ENCODE results near the gene GALNT10. TPM values are rescaled to one million over a fixed set of nuclear protein-coding genes. Genes with fewer than 3 reads are reported as not detected.

Gene GALNT10
- total and polyA plus RNA-seq, 2 of the 8 experiments (the other 6 are each of a cell fraction or from before 2014, with no cell fraction given) = 4.6 to 15.5 TPM

DNA sequence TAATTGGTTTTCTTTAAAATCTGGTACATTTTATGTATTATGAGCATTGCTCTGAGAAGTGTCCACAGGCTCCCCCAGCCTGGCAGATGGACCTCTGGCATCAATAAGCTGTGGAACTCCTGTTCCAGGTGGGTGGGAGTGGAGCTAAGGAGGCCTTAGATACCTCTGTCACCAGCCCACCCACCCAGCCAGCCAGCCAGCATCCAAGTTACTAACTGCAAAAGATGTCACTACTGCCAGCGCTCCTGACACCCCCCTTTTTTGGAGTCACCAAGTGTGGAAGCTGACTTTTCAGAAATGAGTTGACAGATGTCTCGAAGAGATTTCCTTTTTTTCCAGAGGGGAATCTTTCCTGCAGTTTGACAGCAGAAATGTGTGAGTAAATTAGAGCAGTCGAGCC is 111.2 kb downstream of the GALNT10 start:
- H4K5ac ChIP-seq (ENCODE audit: insufficient read length, low read depth, low read length) = no peak overlapping the region
- H3K36me3 ChIP-seq (ENCODE audit: control insufficient read depth in 2 of 4, insufficient read depth in 4 of 4, low read length in 3 of 4) = no peaks in the 10 kb centered on the region
- H2BK120ac ChIP-seq (replicated peaks; ENCODE audit: low read depth, low read length) = no peak overlapping the region
- H3K4me3 ChIP-seq (ENCODE audit: extremely low read depth in 1 of 4, insufficient read depth in 2 of 4, low read depth in 3 of 4, low read length in 4 of 4) = no peak overlapping the region
- H3K79me1 ChIP-seq (ENCODE audit: low read depth, low read length) = no peaks in the 10 kb centered on the region
- no peak overlapping the region for H4K8ac ChIP-seq (ENCODE audit: extremely low read depth, insufficient read depth, low read length)
- no peaks in the 10 kb centered on the region for H3K23me2 ChIP-seq (ENCODE audit: low read depth, low read length)
- H3K4me2 ChIP-seq (ENCODE audit: insufficient read depth in 1 of 2, low read depth in 2 of 2, low read length in 2 of 2) = no peak overlapping the region
- H4K91ac ChIP-seq (replicated peaks; ENCODE audit: insufficient read length, low read length) = no peak overlapping the region
- no peak overlapping the region for H3K14ac ChIP-seq (ENCODE audit: insufficient read length)
- H4K20me1 ChIP-seq (replicated peaks in 1 of 2; ENCODE audit: control insufficient read depth in 1 of 2, insufficient read depth in 2 of 2, low read length in 2 of 2) = no peaks in the 10 kb centered on the region
- no peaks in the 10 kb centered on the region for H3K79me2 ChIP-seq (ENCODE audit: control insufficient read depth in 1 of 2, insufficient read depth in 2 of 2, low read length in 2 of 2)
- no peak overlapping the region for H3K23ac ChIP-seq (ENCODE audit: insufficient read length)
- FAIRE-seq = no peak
- no peak overlapping the region for H2BK20ac ChIP-seq (ENCODE audit: low read length)
- H3K27me3 ChIP-seq (replicated peaks in 1 of 4; ENCODE audit: control insufficient read depth in 3 of 4, extremely low read depth in 1 of 4, insufficient read depth in 3 of 4, low read length in 3 of 4) = no peaks in the 10 kb centered on the region
- H2BK12ac ChIP-seq (ENCODE audit: low read depth, low read length) = no peak overlapping the region
- H3K4ac ChIP-seq (replicated peaks; ENCODE audit: insufficient read length, low read depth, low read length) = no peak overlapping the region
- ChIA-PET POLR2A (ENCODE audit: partially characterized antibody) (no interaction called here), CTCF (ENCODE audit: partially characterized antibody) (interaction anchor here (1.6 kb wide), 1 partner anchor 105 kb away, joined by 5 read pairs; no protein-coding TSS in a partner anchor)
- H3K27ac ChIP-seq (ENCODE audit: low read depth, low read length) = no peak overlapping the region
- no peak overlapping the region for H3K18ac ChIP-seq (ENCODE audit: extremely low read depth, low read length)
- H2BK5ac ChIP-seq (ENCODE audit: low read depth, low read length) = no peak overlapping the region
- no peak overlapping the region for H2AK5ac ChIP-seq (ENCODE audit: low read depth, low read length)
- H3K9ac ChIP-seq (replicated peaks in 1 of 4; ENCODE audit: extremely low read depth in 1 of 4, low read depth in 3 of 4, low read length in 3 of 4) = no peak overlapping the region
- no peak overlapping the region for H3K56ac ChIP-seq (replicated peaks; ENCODE audit: insufficient read length, low read depth, low read length)
- no peaks in the 10 kb centered on the region for H3K4me1 ChIP-seq (replicated peaks in 1 of 4; ENCODE audit: control insufficient read depth in 3 of 4, insufficient read depth in 4 of 4, low read length in 3 of 4)
- H2AFZ ChIP-seq (ENCODE audit: low read length) = no peak overlapping the region
- no peak overlapping the region for H2BK15ac ChIP-seq (ENCODE audit: low read length)
- WGBS, 2 experiments (ENCODE audit: extremely low coverage in 1 of 2, insufficient coverage in 1 of 2, insufficient read length in 1 of 2, insufficient replicate concordance in 2 of 2, low coverage in 1 of 2, low lambda C conversion rate in 2 of 2, missing lambda C conversion rate in 1 of 2) = 87% methylated on average over 3 of the region's 3 CpGs; no CpG with 5 or more reads in 1 of the 2 experiments
- DNase-seq (ENCODE audit: low read depth in 1 of 2, low spot score in 2 of 2) = peak in 1 of 2 experiments; percentile 27
- H3K9me3 ChIP-seq (ENCODE audit: insufficient read depth in 2 of 2, low read depth in 1 of 2, low read length in 1 of 2) = no peaks in the 10 kb centered on the region
- TF ChIP-seq KDM5A (IDR thresholded peaks at IDR 0.05; ENCODE audit: low read length) (no peak), MAFK (IDR thresholded peaks at IDR 0.05; ENCODE audit: low read depth, low read length) (no peak), SRF (IDR thresholded peaks at IDR 0.05; ENCODE audit: low read depth, low read length) (no peak), CEBPB (IDR thresholded peaks at IDR 0.05; ENCODE audit: low read depth, low read length) (no peak), SIRT6 (IDR thresholded peaks at IDR 0.05; ENCODE audit: low read length) (no peak), CTBP2 (IDR thresholded peaks at IDR 0.05; ENCODE audit: borderline replicate concordance, insufficient read depth, insufficient read length, low read length) (no peak), SIN3A (conservative IDR thresholded peaks at IDR 0.05 in 1 of 2, IDR thresholded peaks at IDR 0.05 in 1 of 2; ENCODE audit: low read depth in 1 of 2, low read length in 2 of 2) (no peak), GABPA (IDR thresholded peaks at IDR 0.05; ENCODE audit: borderline replicate concordance, insufficient read depth, low read length) (no peak), RFX5 (IDR thresholded peaks at IDR 0.05; ENCODE audit: borderline replicate concordance, low read depth, low read length) (no peak), HDAC6 (IDR thresholded peaks at IDR 0.05; ENCODE audit: low read depth, low read length) (no peak), SAP30 (IDR thresholded peaks at IDR 0.05; ENCODE audit: insufficient read depth, insufficient replicate concordance, low read length) (no peak)
- TF ChIP-seq, protein P1, sequence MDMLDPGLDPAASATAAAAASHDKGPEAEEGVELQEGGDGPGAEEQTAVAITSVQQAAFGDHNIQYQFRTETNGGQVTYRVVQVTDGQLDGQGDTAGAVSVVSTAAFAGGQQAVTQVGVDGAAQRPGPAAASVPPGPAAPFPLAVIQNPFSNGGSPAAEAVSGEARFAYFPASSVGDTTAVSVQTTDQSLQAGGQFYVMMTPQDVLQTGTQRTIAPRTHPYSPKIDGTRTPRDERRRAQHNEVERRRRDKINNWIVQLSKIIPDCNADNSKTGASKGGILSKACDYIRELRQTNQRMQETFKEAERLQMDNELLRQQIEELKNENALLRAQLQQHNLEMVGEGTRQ (IDR thresholded peaks at IDR 0.05; ENCODE audit: low read length) = no peak
- TF ChIP-seq, protein P2, sequence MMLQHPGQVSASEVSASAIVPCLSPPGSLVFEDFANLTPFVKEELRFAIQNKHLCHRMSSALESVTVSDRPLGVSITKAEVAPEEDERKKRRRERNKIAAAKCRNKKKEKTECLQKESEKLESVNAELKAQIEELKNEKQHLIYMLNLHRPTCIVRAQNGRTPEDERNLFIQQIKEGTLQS (IDR thresholded peaks at IDR 0.05; ENCODE audit: insufficient read depth, low read depth, low read length) = no peak
